ENCODE measurements around the gene PSMG2. TPM values are rescaled to one million over a fixed set of nuclear protein-coding genes. Genes with fewer than 3 reads are reported as not detected.

The PSMG2 gene
- total RNA-seq, 1 experiment from 2014 or later: 84.3 TPM

DNA sequence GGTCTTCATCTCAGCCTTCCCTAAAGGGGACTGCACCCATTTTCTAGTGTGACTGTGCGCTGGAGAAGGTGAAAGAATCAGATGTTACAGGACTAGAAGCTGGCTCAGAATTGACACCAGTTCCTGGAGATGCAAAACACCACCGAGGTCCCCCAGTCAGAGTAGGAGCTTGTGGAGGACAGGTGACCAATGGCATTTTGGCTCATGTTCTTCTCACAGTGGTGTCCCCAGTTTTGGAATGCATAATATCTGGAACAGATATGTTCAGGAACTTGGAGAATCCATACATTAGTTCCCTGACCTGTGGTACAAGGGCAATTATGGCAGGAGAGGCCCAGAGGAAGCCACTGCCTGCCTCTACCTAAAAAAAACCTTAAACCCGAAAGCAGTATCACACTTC lies 66.3 kb downstream of the PSMG2 start:
- no peaks in the 10 kb centered on the region for H3K27me3 ChIP-seq (ENCODE audit: insufficient read depth, low read length)
- H2AFZ ChIP-seq (ENCODE audit: low read depth, low read length, poor library complexity, severe bottlenecking): no peak overlapping the region
- CTCF ChIA-PET: no interaction called here
- no peaks in the 10 kb centered on the region for H3K79me2 ChIP-seq (ENCODE audit: insufficient read depth, low read length)
- no peaks in the 10 kb centered on the region for H3K36me3 ChIP-seq (ENCODE audit: control insufficient read depth in 1 of 2, insufficient read depth in 2 of 2, low read length in 2 of 2)
- no peaks in the 10 kb centered on the region for H3K9me2 ChIP-seq (ENCODE audit: insufficient read depth)
- intact Hi-C loops (cut with micrococcal nuclease): no loop called here
- no peak overlapping the region for H3K9ac ChIP-seq (ENCODE audit: low read length)
- ATAC-seq (no peak), DNase-seq (ENCODE audit: low read depth, low spot score) (no peak)
- POLR2A ChIA-PET: no interaction called here
- H3K4me1 ChIP-seq (ENCODE audit: control insufficient read depth in 1 of 2, insufficient read depth in 2 of 2, low read length in 2 of 2): peaks cover 0 to 2% of the 10 kb centered on the region in 2 experiments; a peak in 1 of 4 replicates
- H4K20me1 ChIP-seq (ENCODE audit: insufficient read depth): no peaks in the 10 kb centered on the region
- TF ChIP-seq ZFX (IDR thresholded peaks at IDR 0.05) (no peak), EZH2phosphoT487 (IDR thresholded peaks at IDR 0.05; ENCODE audit: borderline replicate concordance) (no peak), POLR2A (IDR thresholded peaks at IDR 0.05; ENCODE audit: borderline replicate concordance, extremely low read depth, insufficient read depth, insufficient read length) (no peak), ZNF274 (IDR thresholded peaks at IDR 0.05; ENCODE audit: low read depth, low read length) (no peak), SIN3A (IDR thresholded peaks at IDR 0.05; ENCODE audit: low read depth) (no peak), JUND (IDR thresholded peaks at IDR 0.05) (no peak), SRF (IDR thresholded peaks at IDR 0.05; ENCODE audit: low read depth) (no peak)
- TF ChIP-seq, protein P1, sequence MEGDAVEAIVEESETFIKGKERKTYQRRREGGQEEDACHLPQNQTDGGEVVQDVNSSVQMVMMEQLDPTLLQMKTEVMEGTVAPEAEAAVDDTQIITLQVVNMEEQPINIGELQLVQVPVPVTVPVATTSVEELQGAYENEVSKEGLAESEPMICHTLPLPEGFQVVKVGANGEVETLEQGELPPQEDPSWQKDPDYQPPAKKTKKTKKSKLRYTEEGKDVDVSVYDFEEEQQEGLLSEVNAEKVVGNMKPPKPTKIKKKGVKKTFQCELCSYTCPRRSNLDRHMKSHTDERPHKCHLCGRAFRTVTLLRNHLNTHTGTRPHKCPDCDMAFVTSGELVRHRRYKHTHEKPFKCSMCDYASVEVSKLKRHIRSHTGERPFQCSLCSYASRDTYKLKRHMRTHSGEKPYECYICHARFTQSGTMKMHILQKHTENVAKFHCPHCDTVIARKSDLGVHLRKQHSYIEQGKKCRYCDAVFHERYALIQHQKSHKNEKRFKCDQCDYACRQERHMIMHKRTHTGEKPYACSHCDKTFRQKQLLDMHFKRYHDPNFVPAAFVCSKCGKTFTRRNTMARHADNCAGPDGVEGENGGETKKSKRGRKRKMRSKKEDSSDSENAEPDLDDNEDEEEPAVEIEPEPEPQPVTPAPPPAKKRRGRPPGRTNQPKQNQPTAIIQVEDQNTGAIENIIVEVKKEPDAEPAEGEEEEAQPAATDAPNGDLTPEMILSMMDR (IDR thresholded peaks at IDR 0.05 in 2 of 3, conservative IDR thresholded peaks at IDR 0.05 in 1 of 3; ENCODE audit: borderline replicate concordance in 1 of 3, insufficient read depth in 1 of 3, low read depth in 2 of 3, low read length in 2 of 3): no peak
- no TSS peak for BruUV-seq (replicated peaks)
- no peak overlapping the region for H3K4me2 ChIP-seq (ENCODE audit: low read length)
- RAD21 ChIA-PET (ENCODE audit: low non-redundant PET in 1 of 2, low total read pairs in 2 of 2, uncharacterized antibody in 2 of 2, unreplicated experiment in 2 of 2): no interaction called here
- no peak overlapping the region for H3K27ac ChIP-seq (ENCODE audit: low read depth, low read length)
- H3K4me3 ChIP-seq (replicated peaks in 1 of 2; ENCODE audit: low read depth in 1 of 2, low read length in 2 of 2): no peak overlapping the region
- H3K9me3 ChIP-seq (ENCODE audit: control insufficient read depth in 1 of 2, insufficient read depth in 1 of 2, low read depth in 1 of 2, low read length in 2 of 2): no peaks in the 10 kb centered on the region

GRCh38 chr18:12769644-12770440 lies 67.0 kb downstream of the PSMG2 start:
- Histone ChIP-seq H4K20me1 (ENCODE audit: insufficient read depth) (no peaks in the 10 kb centered on the region), H3K79me2 (ENCODE audit: insufficient read depth, low read length) (no peaks in the 10 kb centered on the region), H3K9me3 (ENCODE audit: control insufficient read depth in 1 of 2, insufficient read depth in 1 of 2, low read depth in 1 of 2, low read length in 2 of 2) (no peaks in the 10 kb centered on the region), H2AFZ (ENCODE audit: low read depth, low read length, poor library complexity, severe bottlenecking) (no peak overlapping the region), H3K9ac (ENCODE audit: low read length) (no peak overlapping the region), H3K27ac (ENCODE audit: low read depth, low read length) (no peak overlapping the region), H3K9me2 (ENCODE audit: insufficient read depth) (no peaks in the 10 kb centered on the region), H3K4me2 (ENCODE audit: low read length) (no peak overlapping the region), H3K36me3 (ENCODE audit: control insufficient read depth in 1 of 2, insufficient read depth in 2 of 2, low read length in 2 of 2) (no peaks in the 10 kb centered on the region), H3K4me1 (ENCODE audit: control insufficient read depth in 1 of 2, insufficient read depth in 2 of 2, low read length in 2 of 2) (peaks cover 0 to 2% of the 10 kb centered on the region in 2 experiments; a peak in 1 of 4 replicates), H3K27me3 (ENCODE audit: insufficient read depth, low read length) (no peaks in the 10 kb centered on the region), H3K4me3 (replicated peaks in 1 of 2; ENCODE audit: low read depth in 1 of 2, low read length in 2 of 2) (no peak overlapping the region)
- intact Hi-C loops (cut with micrococcal nuclease): no loop called here
- RAD21 ChIA-PET (ENCODE audit: low non-redundant PET in 1 of 2, low total read pairs in 2 of 2, uncharacterized antibody in 2 of 2, unreplicated experiment in 2 of 2): no interaction called here
- no TSS peak for BruUV-seq (replicated peaks)
- no peak for TF ChIP-seq MAX (IDR thresholded peaks at IDR 0.05)
- TF ChIP-seq RAD21 (IDR thresholded peaks at IDR 0.05; ENCODE audit: low read depth): no peak
- no peak for TF ChIP-seq ZFX (IDR thresholded peaks at IDR 0.05)
- POLR2A ChIA-PET: no interaction called here
- ATAC-seq (no peak), DNase-seq (ENCODE audit: low read depth, low spot score) (no peak)
- CTCF ChIA-PET: no interaction called here
